ENCODE data around the gene BLOC1S2.

GRCh38 chr10:100306861-100307260 lies 20.4 kb upstream of the BLOC1S2 start:
- TF ChIP-seq CTCF (IDR thresholded peaks at IDR 0.05) (no peak), POLR2A (IDR thresholded peaks at IDR 0.05) (no peak)

Measured in transverse colon (tissue), 3 donors.